Dendritic cell treated with granulocyte-macrophage colony-stimulating factor and Interleukin-4, amounts not matched to agents 40 ng/mL and 50 ng/mL, for 4 days (primary cell): Measurements from ENCODE around the gene MTM1.

Experiments
- H3K27ac Mint-ChIP-seq: one replicate; pipeline ENCODE4 v1.8.0; 2022; ENCODE audit warnings: mild to moderate bottlenecking, mixed read lengths
- H3K27me3 Mint-ChIP-seq: one replicate; pipeline ENCODE4 v1.8.0; 2022; ENCODE audit warnings: mild to moderate bottlenecking, mixed read lengths
- H3K36me3 Mint-ChIP-seq: one replicate; pipeline ENCODE4 v1.8.0; 2022; ENCODE audit warnings: low read depth, mixed read lengths
- H3K4me1 Mint-ChIP-seq: one replicate; pipeline ENCODE4 v1.8.0; 2022; ENCODE audit warnings: low read depth, mixed read lengths
- H3K4me3 Mint-ChIP-seq: one replicate; pipeline ENCODE4 v1.8.0; 2022; ENCODE audit warnings: mild to moderate bottlenecking, moderate library complexity, mixed read lengths
- H3K9me3 Mint-ChIP-seq: one replicate; pipeline ENCODE4 v1.8.0; 2022; ENCODE audit warnings: mixed read lengths
- intact Hi-C: fragments of 100-400 bp; cut with micrococcal nuclease; formaldehyde crosslinking; loops from one replicate; pipeline ENCODE4 v1.15.0; 2022

MTM1 gene

GRCh38 chrX:150703695-150703974, 135.2 kb downstream of the MTM1 start:
- no peaks in the 10 kb centered on the region for H3K9me3 Mint-ChIP-seq
- peak overlapping the region; percentile 70 for H3K27ac Mint-ChIP-seq
- H3K27me3 Mint-ChIP-seq = no peaks in the 10 kb centered on the region
- peaks cover 24% of the 10 kb centered on the region for H3K4me1 Mint-ChIP-seq
- H3K4me3 Mint-ChIP-seq = no peak overlapping the region
- H3K36me3 Mint-ChIP-seq = peaks cover 12% of the 10 kb centered on the region
- intact Hi-C loops = loop anchor here (1.0 kb wide), 1 partner anchor 9 kb away; no protein-coding TSS in a partner anchor

- H3K27ac Mint-ChIP-seq = peak overlapping the region; percentile 70
- peaks cover 24% of the 10 kb centered on the region for H3K4me1 Mint-ChIP-seq
- no peak overlapping the region for H3K4me3 Mint-ChIP-seq
Observed at GRCh38 chrX:150704030-150704613, 135.7 kb downstream of the MTM1 start.

GRCh38 chrX:150712619-150713018, 144.2 kb downstream of the MTM1 start:
- intact Hi-C loops = no loop called here
- H3K27me3 Mint-ChIP-seq = no peaks in the 10 kb centered on the region
- H3K27ac Mint-ChIP-seq = no peak overlapping the region
- no peaks in the 10 kb centered on the region for H3K36me3 Mint-ChIP-seq
- no peak overlapping the region for H3K4me3 Mint-ChIP-seq
- peaks cover 24% of the 10 kb centered on the region for H3K4me1 Mint-ChIP-seq
- no peaks in the 10 kb centered on the region for H3K9me3 Mint-ChIP-seq

More at GRCh38 chrX:150704030-150704613, 135.7 kb downstream of the MTM1 start:
- no peaks in the 10 kb centered on the region for H3K27me3 Mint-ChIP-seq
- intact Hi-C loops = no loop called here
- H3K36me3 Mint-ChIP-seq = peaks cover 12% of the 10 kb centered on the region
- no peaks in the 10 kb centered on the region for H3K9me3 Mint-ChIP-seq

GRCh38 chrX:150715184-150715583, 146.8 kb downstream of the MTM1 start:
- no peak overlapping the region for H3K27ac Mint-ChIP-seq
- intact Hi-C loops = no loop called here
- no peaks in the 10 kb centered on the region for H3K9me3 Mint-ChIP-seq
- H3K4me3 Mint-ChIP-seq = no peak overlapping the region
- peaks cover 3% of the 10 kb centered on the region for H3K36me3 Mint-ChIP-seq
- peaks cover 16% of the 10 kb centered on the region for H3K4me1 Mint-ChIP-seq
- no peaks in the 10 kb centered on the region for H3K27me3 Mint-ChIP-seq

GRCh38 chrX:150719621-150720020, 151.2 kb downstream of the MTM1 start:
- H3K27ac Mint-ChIP-seq = no peak overlapping the region
- no peak overlapping the region for H3K4me3 Mint-ChIP-seq
- no peaks in the 10 kb centered on the region for H3K27me3 Mint-ChIP-seq
- peaks cover 7% of the 10 kb centered on the region for H3K4me1 Mint-ChIP-seq
- intact Hi-C loops = no loop called here
- H3K36me3 Mint-ChIP-seq = peaks cover 7% of the 10 kb centered on the region
- no peaks in the 10 kb centered on the region for H3K9me3 Mint-ChIP-seq
